Measurements from ENCODE around the gene PCBP3. TPM values are rescaled to one million over a fixed set of nuclear protein-coding genes. Genes with fewer than 3 reads are reported as not detected.

PCBP3 gene
- total RNA-seq, 1 experiment from 2014 or later = not detected

- in situ Hi-C loops (cut with HindIII; ENCODE audit: low pct_unique_long_range_greater_than_20kb, low sequenced_read_pairs) = no loop called here
- no peak for ATAC-seq
- Histone ChIP-seq H3K9me3 (ENCODE audit: control insufficient read depth, insufficient read depth, low read depth, low read length) (no peaks in the 10 kb centered on the region), H3K4me3 (ENCODE audit: low read depth in 2 of 2, low read length in 2 of 2) (no peak overlapping the region), H3K4me1 (ENCODE audit: control insufficient read depth, insufficient read depth, low read length) (no peaks in the 10 kb centered on the region), H3K36me3 (ENCODE audit: control insufficient read depth, insufficient read depth, low read length) (no peaks in the 10 kb centered on the region), H3K27ac (ENCODE audit: low read length) (no peak overlapping the region), H3K27me3 (ENCODE audit: control insufficient read depth, insufficient read depth, low read length) (no peaks in the 10 kb centered on the region; the same call in 1 of the 2 replicates)
- no TSS peak for BruUV-seq (replicated peaks)
- no peak for DNase-seq (ENCODE audit: low read depth, low spot score)
- TF ChIP-seq CTCF (IDR thresholded peaks at IDR 0.05) (no peak), REST (IDR thresholded peaks at IDR 0.05; ENCODE audit: insufficient read depth in 1 of 2, low read depth in 2 of 2, low read length in 1 of 2) (no peak), SIN3A (IDR thresholded peaks at IDR 0.05; ENCODE audit: borderline replicate concordance, insufficient read depth, low read depth, low read length) (no peak), POLR2AphosphoS5 (IDR thresholded peaks at IDR 0.05; ENCODE audit: low read depth, low read length) (no peak), TCF7L2 (IDR thresholded peaks at IDR 0.05; ENCODE audit: low read depth, low read length) (no peak)
- CTCF ChIA-PET = no interaction called here
- intact Hi-C loops (cut with micrococcal nuclease; ENCODE audit: unreplicated experiment) = no loop called here
- POLR2A ChIA-PET = no interaction called here
These were observed 186.7 kb downstream of the PCBP3 start for GRCh38 chr21:45830221-45830640.

GRCh38 chr21:45830720-45831366, 187.3 kb downstream of the PCBP3 start:
- DNase-seq (ENCODE audit: low read depth, low spot score) (no peak), ATAC-seq (no peak)
- CTCF ChIA-PET = no interaction called here
- no peaks in the 10 kb centered on the region; the same call in 1 of the 2 replicates for H3K27me3 ChIP-seq (ENCODE audit: control insufficient read depth, insufficient read depth, low read length)
- BruUV-seq (replicated peaks) = no TSS peak
- H3K9me3 ChIP-seq (ENCODE audit: control insufficient read depth, insufficient read depth, low read depth, low read length) = no peaks in the 10 kb centered on the region
- no peak for TF ChIP-seq REST (IDR thresholded peaks at IDR 0.05; ENCODE audit: insufficient read depth in 1 of 2, low read depth in 2 of 2, low read length in 1 of 2)
- TF ChIP-seq SIN3A (IDR thresholded peaks at IDR 0.05; ENCODE audit: borderline replicate concordance, insufficient read depth, low read depth, low read length) = no peak
- no peak for TF ChIP-seq POLR2AphosphoS5 (IDR thresholded peaks at IDR 0.05; ENCODE audit: low read depth, low read length)
- TF ChIP-seq TCF7L2 (IDR thresholded peaks at IDR 0.05; ENCODE audit: low read depth, low read length) = no peak
- TF ChIP-seq CTCF (IDR thresholded peaks at IDR 0.05) = no peak
- H3K4me3 ChIP-seq (ENCODE audit: low read depth in 2 of 2, low read length in 2 of 2) = no peak overlapping the region
- no peaks in the 10 kb centered on the region for H3K4me1 ChIP-seq (ENCODE audit: control insufficient read depth, insufficient read depth, low read length)
- intact Hi-C loops (cut with micrococcal nuclease; ENCODE audit: unreplicated experiment) = no loop called here
- H3K36me3 ChIP-seq (ENCODE audit: control insufficient read depth, insufficient read depth, low read length) = no peaks in the 10 kb centered on the region
- POLR2A ChIA-PET = no interaction called here
- H3K27ac ChIP-seq (ENCODE audit: low read length) = no peak overlapping the region
- in situ Hi-C loops (cut with HindIII; ENCODE audit: low pct_unique_long_range_greater_than_20kb, low sequenced_read_pairs) = no loop called here

Measured in Panc1 (cell line).